GM11168 (cell line): ENCODE data around the gene ELP4.

Source experiments
- in situ Hi-C: fragments of 300-500 bp; cut with MboI; formaldehyde crosslinking; loops from one replicate; pipeline ENCODE4 v1.12.0; 2022; ENCODE audit warnings: low sequenced_read_pairs; ENCODE audit not compliant: unreplicated experiment

The ELP4 gene

GRCh38 chr11:31817621-31818424 is 308.3 kb downstream of the ELP4 start:
- in situ Hi-C loops, result no loop called here

- in situ Hi-C loops, result no loop called here
Observed at GRCh38 chr11:31818425-31818755, 308.8 kb downstream of the ELP4 start.

- in situ Hi-C loops, result no loop called here
Observed at GRCh38 chr11:31818874-31819331, 309.3 kb downstream of the ELP4 start.

- in situ Hi-C loops, result no loop called here
Observed at GRCh38 chr11:31819621-31820437, 310.3 kb downstream of the ELP4 start.

GRCh38 chr11:31820438-31820818 is 310.9 kb downstream of the ELP4 start:
- in situ Hi-C loops, result no loop called here

GRCh38 chr11:31821235-31821764 is 311.7 kb downstream of the ELP4 start:
- in situ Hi-C loops, result no loop called here

- in situ Hi-C loops, result no loop called here
Observed at GRCh38 chr11:31821766-31822165, 312.2 kb downstream of the ELP4 start.

- in situ Hi-C loops, result no loop called here
Observed at GRCh38 chr11:31822175-31822926, 312.8 kb downstream of the ELP4 start.

GRCh38 chr11:31822927-31823643 is 313.5 kb downstream of the ELP4 start:
- in situ Hi-C loops, result no loop called here

GRCh38 chr11:31823644-31824331 is 314.2 kb downstream of the ELP4 start:
- in situ Hi-C loops, result no loop called here

GRCh38 chr11:31824332-31824878 is 314.8 kb downstream of the ELP4 start:
- in situ Hi-C loops, result no loop called here

GRCh38 chr11:31824879-31825837 is 315.6 kb downstream of the ELP4 start:
- in situ Hi-C loops, result no loop called here

- in situ Hi-C loops, result no loop called here
Observed at GRCh38 chr11:31825838-31826484, 316.4 kb downstream of the ELP4 start.

GRCh38 chr11:31826536-31827438 is 317.2 kb downstream of the ELP4 start:
- in situ Hi-C loops, result no loop called here

GRCh38 chr11:31827455-31828206 is 318.1 kb downstream of the ELP4 start:
- in situ Hi-C loops, result no loop called here

GRCh38 chr11:31828217-31828616 is 318.6 kb downstream of the ELP4 start:
- in situ Hi-C loops, result no loop called here
